GM12878 (cell line): ENCODE measurements around the gene SPATA16. TPM values are rescaled to one million over a fixed set of nuclear protein-coding genes. Genes with fewer than 3 reads are reported as not detected.

Experiments used
- ATAC-seq: fragments of 200-7000 bp; cut with Tn5 transposase; 3 replicates; pipeline ENCODE4 v1.9.1; 2020; ENCODE audit warnings: mild to moderate bottlenecking, moderate library complexity
- BruUV-seq: library from RNA; stranded (reverse); fragments of 400-500 nt; replicated peaks from 2 replicates; lab custom pipeline; 2021; lab: Mats Ljungman, UMichigan
- CTCF ChIA-PET: fragments of 300-600 bp; sonication (Branson Sonifier 250); formaldehyde crosslinking; extraction: SDS; loops from one replicate; lab custom pipeline; 2021; ENCODE audit warnings: inconsistent platforms; lab: Yijun Ruan, JAX
- POLR2A ChIA-PET: fragments of 350-600 bp; formaldehyde crosslinking; extraction: SDS; loops from one replicate; lab custom pipeline; 2021; ENCODE audit warnings: inconsistent platforms; lab: Charles Lee
- RAD21 ChIA-PET: fragments of 300-600 bp; sonication (Branson Sonifier 250); formaldehyde crosslinking; loops from one replicate; lab custom pipeline; 2023; ENCODE audit warnings: antibody characterized with exemption; ENCODE audit not compliant: unreplicated experiment; lab: Charles Lee
- SMC1A ChIA-PET: fragments of 300-600 bp; sonication (Branson Sonifier 250); formaldehyde crosslinking; loops from one replicate; lab custom pipeline; 2023; ENCODE audit not compliant: unreplicated experiment, uncharacterized antibody; lab: Charles Lee
- DNase-seq: peaks from one replicate; pipeline ENCODE4 v3.0.0-alpha.2; 2011; ENCODE audit warnings: low read depth, low spot score
- FAIRE-seq: peaks from 3 replicates; lab custom pipeline; 2011; peaks lifted over from hg19 to GRCh38; lab: Jason Lieb, UNC
- H2AFZ ChIP-seq: 2 replicates; pipeline ENCODE4 v1.6.0; 2011; ENCODE audit warnings: low read depth, low read length, control low read depth; ENCODE audit not compliant: control insufficient read depth
- H3K27ac ChIP-seq: 2 replicates; pipeline ENCODE4 v1.5.1; 2011; ENCODE audit warnings: control low read depth; ENCODE audit not compliant: control insufficient read depth, insufficient read depth
- H3K27me3 ChIP-seq, 2 experiments: replicated peaks in 1 of 2; 2 replicates each; pipeline versions ENCODE4 v1.6.0 to v1.6.1; 2011; ENCODE audit warnings: low read length in 1 of 2; ENCODE audit not compliant: control insufficient read depth in 2 of 2, insufficient read depth in 2 of 2
- H3K36me3 ChIP-seq, 2 experiments: 2 replicates each; pipeline ENCODE4 v1.5.1; 2011; ENCODE audit warnings: low read length in 1 of 2; ENCODE audit not compliant: control insufficient read depth in 2 of 2, insufficient read depth in 2 of 2
- H3K4me1 ChIP-seq: 2 replicates; pipeline ENCODE4 v1.6.1; 2011; ENCODE audit warnings: mild to moderate bottlenecking, low read length, moderate library complexity, mixed read lengths; ENCODE audit not compliant: control insufficient read depth, insufficient read depth
- H3K4me2 ChIP-seq: 2 replicates; pipeline ENCODE4 v1.6.0; 2011; ENCODE audit warnings: control low read depth; ENCODE audit not compliant: control insufficient read depth, insufficient read depth
- H3K4me3 ChIP-seq: fragments of 200-600 bp; sonication (generic); 2 replicates; pipeline ENCODE4 v1.5.1; 2016
- H3K79me2 ChIP-seq: 2 replicates; pipeline ENCODE4 v1.6.0; 2011; ENCODE audit warnings: low read length; ENCODE audit not compliant: control insufficient read depth, insufficient read depth
- H3K9ac ChIP-seq: 2 replicates; pipeline ENCODE4 v1.8.0; 2011; ENCODE audit warnings: low read length, control low read depth, mixed read lengths; ENCODE audit not compliant: control insufficient read depth, insufficient read depth
- H3K9me3 ChIP-seq: replicated peaks from 3 replicates; pipeline ENCODE4 v1.5.1; 2011; ENCODE audit warnings: mild to moderate bottlenecking, low read length; ENCODE audit not compliant: control insufficient read depth, insufficient read depth
- H4K20me1 ChIP-seq: 2 replicates; pipeline ENCODE4 v1.6.0; 2011; ENCODE audit not compliant: control insufficient read depth, insufficient read depth
- EP300 ChIP-seq, 2 experiments: fragments of 150-350 bp in 1 of 2; IDR thresholded peaks; 2 replicates each; pipeline ENCODE4 v1.6.1; 2011 to 2012; ENCODE audit warnings: low read depth in 2 of 2, low read length in 2 of 2, borderline replicate concordance in 1 of 2, improper control_type of control experiment in 1 of 2, inconsistent platforms in 1 of 2; ENCODE audit not compliant: control insufficient read depth in 1 of 2
- PML ChIP-seq: IDR thresholded peaks from 2 replicates; pipeline ENCODE4 v1.6.1; 2012; ENCODE audit warnings: low read length, inconsistent platforms
- POLR2AphosphoS2 ChIP-seq: IDR thresholded peaks from 2 replicates; pipeline ENCODE4 v1.6.1; 2011; ENCODE audit warnings: low read depth, mild to moderate bottlenecking, low read length, improper control_type of control experiment, moderate library complexity
- WGBS: methylation state at CpG from one replicate; pipeline ENCODE4 v1.1.6; 2016; ENCODE audit warnings: low lambda C conversion rate; ENCODE audit not compliant: insufficient replicate concordance, insufficient coverage; ENCODE audit errors: missing lambda C conversion rate; 5-methylcytosine and 5-hydroxymethylcytosine counted together
- in situ Hi-C: fragments of 300-500 bp; cut with MboI; formaldehyde crosslinking; loops from 9 replicates; pipeline ENCODE4 v1.14.3; 2018; ENCODE audit warnings: mixed read lengths
- intact Hi-C: fragments of 100-400 bp; cut with micrococcal nuclease; formaldehyde crosslinking; loops from one replicate; pipeline ENCODE4 v1.14.2; 2022; ENCODE audit not compliant: unreplicated experiment
- polyA plus RNA-seq, 11 experiments: library from polyadenylated mRNA; depleted of rRNA in 4 of 11; unstranded in 6 of 11; stranded (reverse) in 5 of 11; fragments of >200 nt; fragmentation: Nextera tagmentation in 4 of 11; fragmentation: Illumina TruSeq in 1 of 11; extraction: Ambion mirVana in 4 of 11; extraction: Trizol in 1 of 11; gene quantifications; 1 replicate in 1 of 11; 2 replicates in 10 of 11; pipeline versions ENCODE4 v1.2.1 to v1.2.3, GENCODE V29; 2011 to 2016; ENCODE audit warnings: inconsistent platforms in 2 of 11, missing spikeins in 2 of 11, low read depth in 1 of 11
- total RNA-seq, 4 experiments: library from RNA; depleted of rRNA in 3 of 4; stranded (reverse); fragments of >200 nt in 3 of 4; fragmentation: Illumina TruSeq in 1 of 4; extraction: Trizol in 1 of 4; gene quantifications; 2 replicates each; pipeline versions ENCODE4 v1.2.1 to v1.2.3, GENCODE V29; 2013 to 2021
- TF ChIP-seq, protein P1 (sequence below): fragments of 450-650 bp; IDR thresholded peaks from 2 replicates; pipeline ENCODE4 v1.6.1; 2018; ENCODE audit warnings: mild to moderate bottlenecking, low read depth, moderate library complexity; ENCODE audit not compliant: partially characterized antibody

Gene SPATA16
- total and polyA plus RNA-seq, 10 of the 15 experiments (the other 5 are each of a cell fraction or from before 2014, with no cell fraction given), result 0.04 TPM; not detected in 9

DNA sequence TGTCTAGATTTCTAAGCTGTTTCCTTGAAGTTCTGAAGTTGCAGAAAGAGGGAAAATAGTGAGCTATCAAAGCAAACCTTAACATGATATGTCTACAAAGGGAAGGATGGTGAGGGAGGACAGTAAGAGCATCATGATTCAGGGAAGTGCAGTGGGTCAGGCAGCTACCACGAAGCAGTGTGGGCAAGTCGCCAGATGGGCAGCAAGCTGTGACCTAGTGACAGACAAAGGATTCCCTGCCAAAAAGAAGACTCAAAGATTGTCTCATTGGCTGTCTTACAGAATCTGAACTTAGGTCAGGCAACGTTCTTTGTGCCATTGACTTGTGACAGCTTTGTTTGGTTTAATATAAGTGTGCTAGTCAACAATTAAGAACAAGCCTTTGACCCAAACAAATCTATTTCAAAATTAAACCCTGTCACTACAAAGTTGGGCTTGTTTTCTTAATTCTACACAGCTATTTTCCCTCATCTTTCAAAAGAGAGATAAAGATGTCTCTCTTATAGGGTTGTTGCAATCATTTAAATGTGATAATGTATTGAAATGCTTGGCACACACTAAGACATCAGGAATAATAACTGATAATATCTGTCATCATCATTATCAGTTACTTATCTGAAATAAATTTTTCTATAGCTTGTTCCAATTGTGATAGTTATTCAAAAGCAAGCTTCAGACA lies 237.3 kb downstream of the SPATA16 start:
- intact Hi-C loops, result no loop called here
- Histone ChIP-seq H3K79me2 (no peaks in the 10 kb centered on the region), H3K27ac (no peak overlapping the region), H3K9me3 (no peaks in the 10 kb centered on the region), H3K4me2 (no peak overlapping the region), H3K9ac (no peak overlapping the region), H3K27me3 (peaks cover 0 to 2% of the 10 kb centered on the region in 2 experiments; a peak in 3 of 4 replicates), H4K20me1 (no peaks in the 10 kb centered on the region), H3K36me3 (no peaks in the 10 kb centered on the region), H3K4me3 (no peak overlapping the region), H3K4me1 (no peaks in the 10 kb centered on the region), H2AFZ (no peak overlapping the region)
- 0% methylated on average over 3 of the region's 3 CpGs for WGBS
- FAIRE-seq (no peak), ATAC-seq (no peak), DNase-seq (no peak)
- in situ Hi-C loops, result no loop called here
- BruUV-seq, result no TSS peak
- POLR2A ChIA-PET, result no interaction called here
- RAD21 ChIA-PET, result no interaction called here
- CTCF ChIA-PET, result interaction anchor here (2.3 kb wide), 1 partner anchor 67 kb away, joined by 6 read pairs; no protein-coding TSS in a partner anchor
- TF ChIP-seq EP300 (IDR thresholded peaks at IDR 0.05; ENCODE audit: borderline replicate concordance in 1 of 2, control insufficient read depth in 1 of 2, low read depth in 2 of 2, low read length in 2 of 2), result no peak
- SMC1A ChIA-PET, result interaction anchor here (1.2 kb wide), 1 partner anchor 12 kb away, joined by 4 read pairs; no protein-coding TSS in a partner anchor

DNA sequence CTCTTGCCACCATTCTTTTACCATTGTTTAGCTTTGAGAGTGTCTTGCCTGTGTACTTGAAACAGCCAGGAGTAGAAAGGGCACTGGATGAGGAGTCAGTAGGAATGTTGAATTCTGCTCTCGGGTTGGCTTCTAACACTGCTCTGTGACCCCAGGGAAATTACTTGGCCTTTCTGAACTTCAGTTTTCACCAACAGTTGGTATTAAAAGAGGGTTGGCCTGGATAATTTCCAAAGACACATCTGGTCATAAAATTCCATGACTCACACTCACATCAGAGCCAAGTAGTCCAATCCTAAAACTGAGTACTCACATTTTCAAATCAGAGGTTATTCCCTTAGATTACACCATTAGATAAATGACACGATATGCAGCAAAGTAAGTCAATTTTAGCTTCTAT lies 248.9 kb downstream of the SPATA16 start:
- ChIA-PET SMC1A (no interaction called here), CTCF (no interaction called here), POLR2A (no interaction called here), RAD21 (no interaction called here)
- Histone ChIP-seq H2AFZ (no peak overlapping the region), H3K4me3 (no peak overlapping the region), H3K27me3 (no peaks in the 10 kb centered on the region; a peak in 1 of 4 replicates), H3K27ac (no peak overlapping the region), H4K20me1 (no peaks in the 10 kb centered on the region), H3K79me2 (no peaks in the 10 kb centered on the region), H3K9ac (no peak overlapping the region), H3K4me2 (no peak overlapping the region), H3K4me1 (no peaks in the 10 kb centered on the region), H3K36me3 (no peaks in the 10 kb centered on the region), H3K9me3 (no peaks in the 10 kb centered on the region)
- BruUV-seq, result no TSS peak
- TF ChIP-seq POLR2AphosphoS2 (no peak), PML (no peak)
- TF ChIP-seq, protein P1, sequence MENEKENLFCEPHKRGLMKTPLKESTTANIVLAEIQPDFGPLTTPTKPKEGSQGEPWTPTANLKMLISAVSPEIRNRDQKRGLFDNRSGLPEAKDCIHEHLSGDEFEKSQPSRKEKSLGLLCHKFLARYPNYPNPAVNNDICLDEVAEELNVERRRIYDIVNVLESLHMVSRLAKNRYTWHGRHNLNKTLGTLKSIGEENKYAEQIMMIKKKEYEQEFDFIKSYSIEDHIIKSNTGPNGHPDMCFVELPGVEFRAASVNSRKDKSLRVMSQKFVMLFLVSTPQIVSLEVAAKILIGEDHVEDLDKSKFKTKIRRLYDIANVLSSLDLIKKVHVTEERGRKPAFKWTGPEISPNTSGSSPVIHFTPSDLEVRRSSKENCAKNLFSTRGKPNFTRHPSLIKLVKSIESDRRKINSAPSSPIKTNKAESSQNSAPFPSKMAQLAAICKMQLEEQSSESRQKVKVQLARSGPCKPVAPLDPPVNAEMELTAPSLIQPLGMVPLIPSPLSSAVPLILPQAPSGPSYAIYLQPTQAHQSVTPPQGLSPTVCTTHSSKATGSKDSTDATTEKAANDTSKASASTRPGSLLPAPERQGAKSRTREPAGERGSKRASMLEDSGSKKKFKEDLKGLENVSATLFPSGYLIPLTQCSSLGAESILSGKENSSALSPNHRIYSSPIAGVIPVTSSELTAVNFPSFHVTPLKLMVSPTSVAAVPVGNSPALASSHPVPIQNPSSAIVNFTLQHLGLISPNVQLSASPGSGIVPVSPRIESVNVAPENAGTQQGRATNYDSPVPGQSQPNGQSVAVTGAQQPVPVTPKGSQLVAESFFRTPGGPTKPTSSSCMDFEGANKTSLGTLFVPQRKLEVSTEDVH, result no peak
- in situ Hi-C loops, result no loop called here
- WGBS, result 2% methylated on average over 2 of the region's 2 CpGs
- DNase-seq (no peak), ATAC-seq (no peak), FAIRE-seq (no peak)
- intact Hi-C loops, result no loop called here
